ENCODE results near the gene CTU1.
"Not testable (repeated sequence)": the region's sequence is repeated elsewhere in the genome, so short reads cannot be mapped to it uniquely, and the experiment has no call there.

Gene CTU1

GRCh38 chr19:51108066-51108804 is at the start of gene CTU1:
TSS of gene CTU1 (minus strand) at chr19:51108409. CDS start at chr19:51104569, 3,840 bp downstream.
- peak; percentile 93 for DNase-seq

GRCh38 chr19:51157265-51157664 is 49.1 kb upstream of the CTU1 start:
- DNase-seq: no peak

DNA sequence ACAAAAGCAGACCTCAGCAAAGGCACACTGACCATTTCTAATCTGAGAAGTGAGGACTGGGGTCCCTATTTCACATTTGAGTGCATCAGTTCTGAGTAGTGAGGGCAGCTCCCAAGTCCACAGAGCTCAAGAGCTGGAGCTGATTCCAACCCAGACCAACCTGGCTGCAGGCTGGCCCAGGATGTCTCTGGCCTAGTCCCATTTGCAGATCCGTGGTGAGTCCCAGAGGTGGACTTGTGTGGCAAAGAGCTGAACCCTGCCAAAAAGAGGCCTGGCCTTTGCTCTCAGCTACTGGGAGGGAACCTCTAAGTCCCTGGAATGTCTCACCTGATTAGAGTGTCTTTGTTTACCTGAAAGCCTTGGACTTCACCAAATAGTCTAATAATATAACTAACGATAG is 48.5 kb upstream of the CTU1 start:
- DNase-seq: no peak

DNA sequence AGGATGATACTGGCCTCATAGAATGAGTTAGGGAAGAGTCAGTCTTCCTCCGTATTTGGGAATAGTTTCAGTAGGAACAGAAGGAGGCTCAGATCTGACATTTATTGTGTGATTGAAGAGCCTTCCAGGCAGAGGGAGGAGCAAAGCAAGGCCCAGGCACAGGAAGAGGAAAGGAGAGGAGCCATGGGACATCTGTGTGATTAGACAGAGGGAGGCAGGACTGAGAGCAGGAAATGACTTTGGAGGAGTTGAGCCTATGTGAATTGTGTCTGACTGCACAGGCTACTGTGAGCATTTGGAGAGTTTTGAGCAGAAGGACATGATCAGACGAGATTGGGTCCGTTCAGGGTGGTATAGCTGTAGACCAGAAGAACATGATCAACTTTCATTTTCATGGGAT is 42.4 kb upstream of the CTU1 start:
- DNase-seq: no peak

GRCh38 chr19:51148580-51148979 is 40.4 kb upstream of the CTU1 start:
- no peak for DNase-seq

DNA sequence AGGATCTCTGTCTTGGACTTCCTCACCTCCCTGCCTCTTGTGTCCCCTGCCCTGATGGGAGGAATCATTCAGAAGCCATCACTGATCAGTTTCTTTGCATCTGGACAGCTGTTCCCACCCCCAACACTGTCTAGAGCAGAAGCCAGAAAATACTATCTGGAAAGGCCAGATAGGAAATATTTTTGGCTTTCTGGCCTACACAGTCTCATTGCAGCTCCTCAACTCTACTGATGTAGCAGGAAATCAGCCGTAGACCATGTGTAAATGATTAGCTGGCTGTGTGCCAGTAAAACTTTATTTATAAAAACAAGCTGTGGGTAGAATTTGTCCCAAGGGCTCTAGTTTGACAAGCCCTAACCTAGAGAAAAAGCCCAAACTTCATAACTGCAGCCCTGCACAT is 39.5 kb upstream of the CTU1 start:
- no peak for DNase-seq

GRCh38 chr19:51146751-51147150 is 38.5 kb upstream of the CTU1 start:
- DNase-seq: no peak

DNA sequence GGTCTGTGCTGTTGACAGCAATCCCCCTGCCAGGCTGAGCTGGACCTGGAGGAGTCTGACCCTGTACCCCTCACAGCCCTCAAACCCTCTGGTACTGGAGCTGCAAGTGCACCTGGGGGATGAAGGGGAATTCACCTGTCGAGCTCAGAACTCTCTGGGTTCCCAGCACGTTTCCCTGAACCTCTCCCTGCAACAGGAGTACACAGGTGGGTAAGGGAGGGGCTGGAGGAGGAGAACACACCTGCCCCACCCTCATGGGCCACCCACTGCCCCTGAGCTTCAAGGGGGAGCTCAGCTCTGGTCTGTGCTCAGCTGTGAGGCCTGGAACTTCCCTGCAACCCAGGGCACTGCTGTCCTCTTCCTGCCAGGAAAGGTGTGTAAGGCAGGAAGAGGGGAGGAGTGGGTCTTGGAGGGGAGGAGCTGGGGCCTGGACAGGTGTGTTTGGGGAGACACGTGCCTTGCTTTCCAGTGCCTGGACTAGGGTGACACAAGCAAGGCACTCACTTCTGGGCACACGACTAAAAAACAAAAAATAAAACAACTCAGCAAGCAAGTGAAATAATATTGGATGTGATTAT is 37.8 kb upstream of the CTU1 start:
- no peak for DNase-seq

DNA sequence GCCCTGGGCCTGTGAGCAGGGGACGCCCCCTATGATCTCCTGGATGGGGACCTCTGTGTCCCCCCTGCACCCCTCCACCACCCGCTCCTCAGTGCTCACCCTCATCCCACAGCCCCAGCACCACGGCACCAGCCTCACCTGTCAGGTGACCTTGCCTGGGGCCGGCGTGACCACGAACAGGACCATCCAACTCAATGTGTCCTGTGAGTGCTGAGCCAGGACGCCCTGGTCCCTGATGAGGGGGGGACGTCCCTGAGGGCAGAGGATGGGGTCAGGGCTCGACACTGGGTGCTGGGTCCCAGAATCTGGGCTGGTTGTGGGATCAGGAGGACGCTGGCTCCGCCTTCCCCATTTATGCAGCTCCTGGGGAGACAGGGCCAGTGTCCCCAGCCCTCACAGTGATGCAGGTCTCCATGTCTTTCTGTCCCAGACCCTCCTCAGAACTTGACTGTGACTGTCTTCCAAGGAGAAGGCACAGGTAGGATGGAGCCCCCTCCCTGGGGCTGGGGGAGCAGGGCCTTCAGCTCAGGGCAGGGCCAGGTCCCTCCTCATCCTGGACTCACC is 36.4 kb upstream of the CTU1 start:
- no peak for DNase-seq

DNA sequence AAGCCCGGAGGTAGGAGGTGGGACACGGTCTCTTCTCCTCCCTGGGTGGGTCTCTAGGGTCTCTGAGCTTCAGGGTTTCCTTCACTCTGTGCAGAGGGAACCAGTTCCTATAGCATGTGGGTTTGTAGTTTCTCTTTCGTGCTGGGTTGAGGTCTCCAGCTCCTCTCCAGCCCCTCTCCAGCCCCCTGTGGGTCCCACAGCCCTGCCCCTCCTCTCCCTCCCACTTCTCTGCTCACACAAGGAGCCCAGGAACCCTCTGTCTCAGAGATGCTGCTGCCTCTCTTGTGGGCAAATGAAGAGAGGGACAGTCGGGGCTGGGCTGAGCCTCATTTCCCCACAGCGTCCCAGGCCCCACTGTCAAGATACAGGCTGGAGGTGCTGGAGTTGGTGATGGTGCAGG is 35.3 kb upstream of the CTU1 start:
- DNase-seq: no peak

DNA sequence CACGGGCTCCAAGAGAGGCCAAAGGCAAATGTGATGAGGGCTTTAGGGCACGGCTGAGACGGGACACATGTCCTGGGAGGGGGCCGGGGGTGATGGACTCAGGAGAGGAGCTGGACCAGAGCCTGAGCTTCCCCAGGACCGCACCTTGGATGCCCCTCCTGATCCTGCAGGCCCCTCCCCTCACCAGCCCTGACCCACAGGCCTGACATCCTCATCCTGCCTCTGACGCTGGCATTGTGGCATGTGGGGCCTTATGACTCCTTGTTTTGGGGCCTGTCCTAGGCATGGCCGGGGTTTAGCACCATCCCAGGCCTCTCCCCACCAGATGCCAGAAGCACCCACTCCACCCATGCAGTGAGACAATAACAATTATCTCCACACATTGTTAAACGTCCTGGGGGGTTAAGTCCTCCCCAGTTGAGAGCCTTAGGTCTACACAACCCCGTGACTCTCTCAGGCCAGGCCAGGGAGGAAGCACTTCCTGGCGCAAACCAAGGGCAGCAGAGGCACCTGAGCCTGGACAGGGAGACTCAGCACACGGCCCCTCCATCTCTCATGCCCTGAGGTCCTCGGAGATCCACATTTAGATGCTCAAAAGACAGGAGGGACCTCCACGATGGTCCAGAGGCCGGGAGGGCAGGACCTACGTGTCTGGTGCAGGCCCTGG is 34.7 kb upstream of the CTU1 start:
- DNase-seq: not testable (repeated sequence)

DNA sequence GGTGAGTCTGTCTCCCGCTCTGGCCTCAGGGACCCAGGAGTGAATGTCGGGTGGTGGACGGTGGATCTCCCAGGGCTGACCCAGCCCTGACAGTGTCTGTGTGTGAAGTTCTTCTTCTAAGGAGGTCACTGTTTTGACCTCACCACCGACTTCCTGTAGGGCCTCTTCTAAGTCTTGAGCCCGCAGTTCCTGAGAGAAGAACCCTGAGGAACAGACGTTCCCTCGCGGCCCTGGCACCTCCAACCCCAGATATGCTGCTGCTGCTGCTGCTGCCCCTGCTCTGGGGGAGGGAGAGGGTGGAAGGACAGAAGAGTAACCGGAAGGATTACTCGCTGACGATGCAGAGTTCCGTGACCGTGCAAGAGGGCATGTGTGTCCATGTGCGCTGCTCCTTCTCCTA is 33.9 kb upstream of the CTU1 start, which contains the start of gene SIGLEC7:
Gene SIGLEC7 (plus strand): TSS at position 183 of the 400 bp plus-strand sequence. CDS start 69 bp downstream, at position 252.
- DNase-seq: no peak

GRCh38 chr19:51141181-51141580 is 33.0 kb upstream of the CTU1 start:
- DNase-seq: no peak

GRCh38 chr19:51140441-51140840 is 32.2 kb upstream of the CTU1 start:
- no peak for DNase-seq

GRCh38 chr19:51139299-51140014 is 31.2 kb upstream of the CTU1 start:
- DNase-seq: no peak

DNA sequence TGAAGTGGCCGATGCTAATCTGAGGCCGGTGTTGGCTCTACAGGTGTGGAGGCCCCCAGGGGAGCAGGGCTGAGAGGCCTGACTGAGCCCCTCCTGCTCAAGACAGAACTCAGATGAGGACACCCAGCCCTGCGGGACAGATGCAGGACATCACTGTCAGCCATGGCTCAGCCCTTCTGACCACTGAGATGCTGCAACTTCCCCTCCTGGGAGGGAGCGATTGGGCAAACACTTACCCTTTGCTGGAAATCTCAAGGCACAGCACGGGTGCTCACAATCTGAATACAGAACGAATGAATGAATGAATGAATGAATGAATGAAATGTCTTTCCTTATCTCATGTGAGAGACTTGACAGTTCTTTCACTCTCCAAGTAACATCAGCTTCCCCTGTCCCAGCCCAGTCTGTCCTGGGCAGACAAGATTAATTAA is 30.4 kb upstream of the CTU1 start:
- DNase-seq: no peak

- no peak for DNase-seq
Measured at GRCh38 chr19:51137792-51138425, 29.7 kb upstream of the CTU1 start.

DNA sequence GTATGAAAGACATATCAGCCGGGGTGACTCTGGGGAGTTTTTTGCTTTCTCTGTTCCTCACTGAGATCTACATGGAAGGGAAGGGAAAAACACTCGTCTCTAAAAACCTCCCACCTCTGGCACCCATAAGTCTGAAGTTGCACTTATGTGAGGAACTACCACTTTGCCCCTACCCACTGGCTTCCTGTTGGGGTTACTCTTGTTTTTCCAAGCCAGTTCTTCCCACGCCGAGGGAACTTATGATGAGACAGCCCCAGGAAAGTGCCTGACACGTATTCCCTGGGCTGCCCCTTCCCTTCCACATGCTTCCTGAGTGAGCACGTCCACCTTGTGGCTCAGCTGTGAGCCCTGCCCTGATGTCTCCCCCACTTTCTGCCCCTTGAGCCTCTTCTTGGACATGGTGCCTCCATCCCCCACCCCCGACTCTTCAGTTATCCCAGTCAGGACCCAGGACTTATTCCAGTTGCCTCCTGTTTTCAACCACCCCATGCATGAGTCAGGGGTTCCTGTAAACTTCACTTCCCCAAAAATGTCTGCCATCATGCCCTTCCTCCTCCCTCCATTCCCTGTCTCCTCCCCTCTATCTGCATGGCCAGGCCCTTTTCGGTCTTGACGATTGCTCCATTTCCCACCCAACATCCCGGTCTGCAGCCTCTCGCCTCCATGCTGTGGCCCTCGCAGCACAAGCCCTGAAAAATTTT is 28.8 kb upstream of the CTU1 start:
- no peak for DNase-seq

GRCh38 chr19:51135986-51136762 is 28.0 kb upstream of the CTU1 start:
- DNase-seq: no peak

DNA sequence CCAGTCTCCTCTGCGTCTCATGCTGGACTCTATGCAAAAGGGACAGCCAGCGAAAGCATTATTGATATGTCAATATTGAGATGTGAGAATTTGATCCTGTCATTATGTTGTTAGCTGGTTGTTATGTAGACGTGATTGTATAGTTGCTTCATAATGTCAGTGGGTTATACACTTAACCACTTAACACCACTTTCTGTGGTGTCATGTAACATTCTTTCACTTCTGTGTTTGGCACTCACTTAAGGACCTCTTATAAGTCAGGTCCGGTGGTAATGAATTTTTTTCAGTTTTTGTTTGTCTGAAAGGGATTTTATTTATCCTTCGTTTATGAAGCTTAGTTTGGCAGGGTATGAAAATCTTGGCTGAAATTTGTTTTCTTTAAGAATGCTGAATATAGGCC is 26.8 kb upstream of the CTU1 start:
- no peak for DNase-seq
